Putamen (tissue), 1 donor: ENCODE data around the gene GNG7.
"Not testable (repeated sequence)": the region's sequence is repeated elsewhere in the genome, so short reads cannot be mapped to it uniquely, and the experiment has no call there.

Experiments used
- DNase-seq: peaks from one replicate; pipeline ENCODE4 v3.0.0-alpha.2; 2016; ENCODE audit warnings: low spot score

GNG7 gene

GRCh38 chr19:2713170-2713569 is 10.7 kb upstream of the GNG7 start:
- not testable (repeated sequence) for DNase-seq

- no peak for DNase-seq
These were observed 9.3 kb upstream of the GNG7 start for GRCh38 chr19:2711875-2712205.

GRCh38 chr19:2711172-2711874 is 8.8 kb upstream of the GNG7 start:
- no peak for DNase-seq

GRCh38 chr19:2706251-2706650 is 3.8 kb upstream of the GNG7 start:
- DNase-seq: no peak

- no peak for DNase-seq
These were observed 1.3 kb upstream of the GNG7 start for GRCh38 chr19:2703691-2704216.

- DNase-seq: no peak
These were observed 563 bp upstream of the GNG7 start for GRCh38 chr19:2703077-2703437.

- DNase-seq: no peak
These were observed 929 bp downstream of the GNG7 start for GRCh38 chr19:2701361-2702169.

- peak; percentile 88 for DNase-seq
These were observed 1.7 kb downstream of the GNG7 start for GRCh38 chr19:2700660-2701360.

- no peak for DNase-seq
These were observed 2.9 kb downstream of the GNG7 start for GRCh38 chr19:2699413-2700140.

- no peak for DNase-seq
These were observed 8.3 kb downstream of the GNG7 start for GRCh38 chr19:2694196-2694595.

GRCh38 chr19:2693492-2694160 is 8.9 kb downstream of the GNG7 start:
- DNase-seq: no peak

GRCh38 chr19:2691951-2692350 is 10.5 kb downstream of the GNG7 start:
- peak; percentile 93 for DNase-seq

- DNase-seq: peak; percentile 70
These were observed 11.6 kb downstream of the GNG7 start for GRCh38 chr19:2690856-2691255.

GRCh38 chr19:2686360-2686759 is 16.1 kb downstream of the GNG7 start:
- no peak for DNase-seq

GRCh38 chr19:2685204-2685704 is 17.2 kb downstream of the GNG7 start:
- DNase-seq: no peak

- DNase-seq: no peak
These were observed 19.0 kb downstream of the GNG7 start for GRCh38 chr19:2683430-2684003.

- DNase-seq: no peak
These were observed 21.7 kb downstream of the GNG7 start for GRCh38 chr19:2680808-2681207.

GRCh38 chr19:2679439-2679838 is 23.1 kb downstream of the GNG7 start:
- DNase-seq: no peak

GRCh38 chr19:2678948-2679347 is 23.5 kb downstream of the GNG7 start:
- not testable (repeated sequence) for DNase-seq

- DNase-seq: no peak
These were observed 24.3 kb downstream of the GNG7 start for GRCh38 chr19:2678044-2678671.

GRCh38 chr19:2676823-2677222 is 25.7 kb downstream of the GNG7 start:
- DNase-seq: no peak
